ENCODE results near the gene NDUFB10.

Gene NDUFB10

GRCh38 chr16:1982013-1982433 is 22.7 kb downstream of the NDUFB10 start:
- no peak overlapping the region for H3K4me3 ChIP-seq (ENCODE audit: low read depth, low read length)

GRCh38 chr16:1982991-1983543 is 23.7 kb downstream of the NDUFB10 start:
- peak overlapping the region; percentile 74 for H3K4me3 ChIP-seq (ENCODE audit: low read depth, low read length)

DNA sequence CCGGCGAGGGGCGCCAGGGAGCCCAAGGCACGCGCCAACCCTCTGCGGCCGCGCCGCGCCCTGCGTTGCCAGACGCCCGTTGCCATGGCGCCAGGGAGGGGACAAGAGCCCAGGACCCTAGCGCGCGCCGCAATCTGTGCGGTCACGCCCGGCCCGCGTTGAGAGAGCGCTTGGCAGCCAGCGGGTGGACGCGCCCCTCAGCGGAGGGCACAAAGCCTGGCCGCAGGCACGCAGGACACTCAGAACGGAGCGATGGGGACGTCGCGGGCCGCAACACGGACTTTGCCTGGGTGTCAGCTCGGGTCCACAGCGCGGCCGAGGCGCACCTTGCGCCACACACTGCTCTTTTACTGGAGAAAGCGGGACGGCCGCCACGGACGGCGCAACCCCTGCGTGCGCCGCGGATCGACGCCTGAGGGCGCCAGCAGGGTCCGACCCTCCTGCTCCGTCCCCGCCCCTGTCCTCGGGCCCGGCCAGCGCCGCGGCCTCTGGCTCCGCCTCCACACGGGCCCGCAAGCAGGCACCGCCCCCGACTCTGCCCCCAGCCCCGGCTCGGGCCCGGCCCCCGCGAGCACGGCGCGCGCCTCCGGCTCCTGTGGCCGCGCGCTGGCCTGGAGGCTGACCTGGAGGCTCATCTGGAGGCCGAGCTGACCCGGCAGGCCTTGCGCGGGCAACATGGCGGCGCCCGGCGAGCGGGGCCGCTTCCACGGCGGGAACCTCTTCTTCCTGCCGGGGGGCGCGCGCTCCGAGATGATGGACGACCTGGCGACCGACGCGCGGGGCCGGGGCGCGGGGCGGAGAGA is 24.4 kb downstream of the NDUFB10 start, which contains the start of gene GFER:
TSS of gene GFER (plus strand) at position 650 of the 803 bp plus-strand sequence. CDS start at position 676, 26 bp downstream.
- H3K4me3 ChIP-seq (ENCODE audit: low read depth, low read length): peak within 1 kb of the TSS; percentile 74

DNA sequence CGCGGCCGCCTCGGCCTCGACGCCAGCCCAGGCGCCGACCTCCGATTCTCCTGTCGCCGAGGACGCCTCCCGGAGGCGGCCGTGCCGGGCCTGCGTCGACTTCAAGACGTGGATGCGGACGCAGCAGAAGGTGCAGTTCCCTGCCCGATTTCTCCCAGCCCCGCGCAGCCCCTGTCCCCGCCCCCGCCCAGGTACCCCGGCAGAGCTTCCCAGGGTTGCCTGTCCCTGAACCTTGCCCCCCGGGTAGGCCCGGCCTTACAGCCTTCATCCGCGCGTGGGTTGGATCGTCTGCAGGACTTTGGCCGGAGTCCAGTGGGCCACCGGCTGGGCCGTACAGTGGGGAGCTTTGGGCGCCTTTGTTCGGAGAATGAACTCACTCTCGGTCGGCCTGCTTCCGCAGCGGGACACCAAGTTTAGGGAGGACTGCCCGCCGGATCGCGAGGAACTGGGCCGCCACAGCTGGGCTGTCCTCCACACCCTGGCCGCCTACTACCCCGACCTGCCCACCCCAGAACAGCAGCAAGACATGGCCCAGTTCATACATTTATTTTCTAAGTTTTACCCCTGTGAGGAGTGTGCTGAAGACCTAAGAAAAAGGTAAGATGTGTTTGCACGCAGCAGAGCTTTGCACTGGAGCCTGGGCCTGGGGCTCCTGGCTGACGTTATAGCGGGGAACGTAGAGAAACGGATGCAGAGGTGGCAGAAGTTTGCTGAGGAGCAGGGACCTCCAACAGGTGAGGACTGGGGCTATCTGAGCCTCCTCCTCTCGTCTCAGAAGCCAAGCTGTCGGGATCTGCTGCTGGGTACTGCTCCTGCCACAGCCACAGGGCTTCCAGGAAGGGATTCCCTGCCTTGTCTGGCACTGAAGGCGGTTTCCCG is 25.2 kb downstream of the NDUFB10 start:
- H3K4me3 ChIP-seq (ENCODE audit: low read depth, low read length): peak overlapping the region; percentile 74

DNA sequence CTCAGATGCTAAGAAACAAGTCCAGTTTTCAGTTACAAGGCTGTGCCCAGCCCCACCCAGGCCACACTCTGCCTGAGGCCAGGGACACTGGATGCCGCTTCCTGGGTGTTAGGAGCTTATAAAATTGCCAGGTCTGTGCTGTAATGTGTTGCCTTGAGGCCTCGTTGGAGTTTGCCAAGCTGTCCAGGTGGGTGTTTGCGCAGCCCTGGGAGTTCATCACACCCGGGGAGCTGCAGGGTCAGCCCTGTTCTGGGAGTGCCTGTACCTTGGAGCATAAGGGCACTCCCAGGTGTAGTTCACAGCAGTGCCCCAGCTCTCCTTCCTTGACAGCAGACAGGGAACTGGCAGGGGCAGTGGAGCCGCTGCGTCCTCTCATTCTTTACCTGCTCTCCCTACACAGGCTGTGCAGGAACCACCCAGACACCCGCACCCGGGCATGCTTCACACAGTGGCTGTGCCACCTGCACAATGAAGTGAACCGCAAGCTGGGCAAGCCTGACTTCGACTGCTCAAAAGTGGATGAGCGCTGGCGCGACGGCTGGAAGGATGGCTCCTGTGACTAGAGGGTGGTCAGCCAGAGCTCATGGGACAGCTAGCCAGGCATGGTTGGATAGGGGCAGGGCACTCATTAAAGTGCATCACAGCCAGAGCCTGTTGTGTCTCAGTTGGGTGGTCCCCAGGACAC is 26.3 kb downstream of the NDUFB10 start:
- H3K4me3 ChIP-seq (ENCODE audit: low read depth, low read length): no peak overlapping the region

DNA sequence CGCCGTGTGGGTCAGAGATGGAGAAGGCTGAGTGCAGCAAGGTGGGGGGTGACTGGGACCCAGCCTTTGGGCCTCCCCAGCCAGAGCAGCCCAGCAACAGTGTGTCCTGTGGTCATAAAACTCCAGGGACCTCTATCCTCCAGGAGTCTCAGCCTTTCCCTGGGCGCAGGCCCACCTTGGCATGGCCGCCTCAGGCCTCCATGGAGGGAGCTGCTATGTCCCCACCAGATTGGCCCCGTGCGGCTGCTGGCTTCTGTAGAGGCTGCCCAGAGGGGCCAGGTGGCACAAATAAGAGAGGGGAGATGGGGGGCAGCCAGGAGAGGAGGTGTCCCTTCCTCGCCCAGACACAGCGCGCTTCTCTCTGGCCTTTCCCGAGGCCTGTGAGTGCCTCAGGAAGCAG is 27.9 kb downstream of the NDUFB10 start:
- no peak overlapping the region for H3K4me3 ChIP-seq (ENCODE audit: low read depth, low read length)

DNA sequence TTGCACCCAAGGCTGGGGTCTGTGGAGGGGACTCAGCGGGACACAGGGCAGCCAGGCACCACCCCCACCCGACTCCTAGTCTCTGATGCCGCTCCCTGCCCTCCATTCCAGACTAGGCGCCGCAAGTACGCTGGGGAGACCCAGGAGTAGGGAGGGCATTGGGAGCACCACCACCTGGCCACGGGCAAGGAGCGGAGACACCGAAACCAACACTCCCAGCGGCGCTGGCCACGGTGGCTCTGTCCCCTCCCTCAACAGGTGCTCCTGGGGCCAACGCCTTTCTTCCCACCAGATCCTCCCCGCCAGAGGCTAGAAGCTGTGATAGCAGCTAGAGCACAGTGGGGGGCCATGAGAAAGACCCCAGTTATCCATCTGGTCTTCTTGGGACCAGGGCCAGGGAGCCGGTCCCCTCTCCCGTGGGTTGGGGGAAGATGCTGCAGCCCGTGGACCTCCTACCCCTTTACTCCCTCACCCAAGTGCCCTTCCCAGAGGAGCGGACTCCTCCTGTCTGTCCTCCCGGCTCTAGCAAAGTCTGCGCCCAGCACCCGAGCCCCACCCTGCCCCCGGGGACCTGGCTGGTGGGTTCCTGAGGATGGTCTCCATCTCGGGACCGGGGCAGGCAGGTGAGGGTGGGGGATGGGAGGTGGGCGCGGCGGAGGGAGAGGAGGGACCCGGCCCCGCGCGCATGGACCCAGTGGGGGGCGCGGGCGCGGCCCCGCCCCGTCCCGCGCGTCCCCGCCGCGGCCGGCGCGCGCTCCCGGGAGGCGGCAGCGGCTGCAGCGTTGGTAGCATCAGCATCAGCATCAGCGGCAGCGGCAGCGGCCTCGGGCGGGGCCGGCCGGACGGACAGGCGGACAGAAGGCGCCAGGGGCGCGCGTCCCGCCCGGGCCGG is 30.1 kb downstream of the NDUFB10 start, which contains the start of gene SYNGR3:
TSS of gene SYNGR3 (plus strand) at position 762 of the 892 bp plus-strand sequence. CDS start 133 bp downstream, outside the sequence.
- H3K4me3 ChIP-seq (ENCODE audit: low read depth, low read length): peak within 1 kb of the TSS; percentile 56

DNA sequence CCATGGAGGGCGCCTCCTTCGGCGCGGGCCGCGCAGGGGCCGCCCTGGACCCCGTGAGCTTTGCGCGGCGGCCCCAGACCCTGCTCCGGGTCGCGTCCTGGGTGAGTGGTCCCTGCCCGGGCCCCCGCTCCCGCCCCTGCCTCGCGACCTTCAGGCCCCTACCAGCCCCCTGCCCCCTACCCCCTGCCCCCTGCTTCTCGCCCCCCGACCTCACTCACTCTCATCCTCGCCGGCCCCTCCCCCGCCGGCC is 30.7 kb downstream of the NDUFB10 start:
- H3K4me3 ChIP-seq (ENCODE audit: low read depth, low read length): peak overlapping the region; percentile 56

DNA sequence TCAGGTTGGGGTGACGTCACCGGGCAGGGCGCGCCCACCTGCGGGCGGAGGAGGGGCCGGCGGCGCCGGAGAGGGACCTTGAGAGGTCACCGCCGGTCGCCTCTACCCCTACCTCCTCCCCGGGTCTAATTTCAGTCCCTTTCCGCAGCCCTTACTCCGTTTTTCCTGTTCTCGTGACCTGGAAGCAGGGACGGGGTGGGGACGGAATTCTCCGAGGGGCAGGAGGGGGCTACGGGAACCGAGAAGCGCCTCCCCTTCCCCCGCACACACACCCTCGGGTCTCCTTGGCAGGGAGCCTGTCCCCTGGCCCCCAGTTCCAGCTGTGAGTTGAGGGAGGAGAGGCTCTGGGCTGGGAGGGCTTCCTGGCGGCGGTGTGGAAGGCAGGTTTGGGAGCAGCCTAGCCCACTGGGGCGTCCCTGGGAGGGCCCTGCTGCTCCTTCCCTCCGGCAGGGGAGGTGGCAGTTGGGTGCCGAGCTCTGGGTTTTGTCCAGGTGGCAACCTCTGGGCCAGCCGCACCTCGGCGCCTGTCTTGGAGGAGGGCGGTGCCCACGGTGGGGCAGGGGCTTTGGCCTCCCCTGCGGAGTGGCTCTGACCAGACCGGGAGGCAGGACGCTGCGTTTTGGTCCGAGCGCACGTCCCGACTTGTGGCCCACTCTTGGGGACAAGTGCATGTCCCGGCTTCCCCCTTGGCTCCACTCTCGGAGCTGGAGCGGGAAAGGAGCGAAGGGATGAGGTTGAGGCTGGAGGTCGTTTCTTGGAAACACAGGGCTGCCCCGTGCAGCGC is 31.2 kb downstream of the NDUFB10 start:
- peak overlapping the region; percentile 50 for H3K4me3 ChIP-seq (ENCODE audit: low read depth, low read length)

DNA sequence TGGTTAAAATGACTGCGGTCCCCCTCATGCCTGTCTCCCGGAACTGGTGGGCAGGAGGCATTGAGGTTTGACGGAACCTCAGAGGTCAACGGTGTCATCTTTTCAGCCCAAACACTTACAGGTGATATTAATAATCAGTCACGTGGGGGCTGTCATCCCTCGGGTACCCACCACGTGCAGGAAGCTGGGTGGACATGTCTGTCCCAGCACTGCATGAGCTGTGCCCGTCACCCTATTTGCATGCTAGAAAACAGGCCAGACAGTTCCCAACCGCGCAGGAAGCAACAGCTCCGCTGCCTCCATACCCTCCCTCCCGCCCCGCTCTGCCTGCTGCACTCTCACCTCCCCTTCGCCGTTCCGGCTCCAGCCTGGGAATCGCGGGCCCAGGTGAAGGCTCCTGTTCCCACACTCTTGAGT is 31.8 kb downstream of the NDUFB10 start:
- no peak overlapping the region for H3K4me3 ChIP-seq (ENCODE audit: low read depth, low read length)

GRCh38 chr16:1991588-1991947 is 32.2 kb downstream of the NDUFB10 start:
- H3K4me3 ChIP-seq (ENCODE audit: low read depth, low read length): peak overlapping the region; percentile 8

DNA sequence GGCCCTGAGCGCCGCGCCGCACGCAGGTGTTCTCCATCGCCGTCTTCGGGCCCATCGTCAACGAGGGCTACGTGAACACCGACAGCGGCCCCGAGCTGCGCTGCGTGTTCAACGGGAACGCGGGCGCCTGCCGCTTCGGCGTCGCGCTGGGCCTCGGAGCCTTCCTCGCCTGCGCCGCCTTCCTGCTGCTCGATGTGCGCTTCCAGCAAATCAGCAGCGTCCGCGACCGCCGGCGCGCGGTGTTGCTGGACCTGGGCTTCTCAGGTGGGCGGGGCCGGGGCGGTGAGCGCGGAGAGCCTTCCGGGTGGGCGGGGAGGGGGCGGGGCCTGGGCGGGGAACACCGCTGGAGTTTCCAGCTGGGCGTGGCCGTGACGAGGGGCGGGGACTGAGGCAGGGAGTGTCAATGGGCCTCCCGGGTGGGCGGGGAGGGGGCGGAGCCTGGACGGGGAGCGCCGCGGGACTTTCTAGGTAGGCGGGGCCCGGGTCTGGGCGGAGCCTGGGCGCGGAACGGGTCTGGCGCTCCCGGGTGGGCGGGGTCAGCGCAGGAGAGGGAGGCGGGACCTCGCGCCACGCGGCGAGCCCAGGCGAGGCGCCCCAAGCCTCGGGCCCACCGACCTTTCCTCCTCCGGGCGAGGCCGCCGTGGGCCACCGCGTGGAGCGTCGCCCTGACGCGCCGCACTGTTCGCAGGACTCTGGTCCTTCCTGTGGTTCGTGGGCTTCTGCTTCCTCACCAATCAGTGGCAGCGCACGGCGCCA is 32.8 kb downstream of the NDUFB10 start:
- peak overlapping the region; percentile 8 for H3K4me3 ChIP-seq (ENCODE audit: low read depth, low read length)

DNA sequence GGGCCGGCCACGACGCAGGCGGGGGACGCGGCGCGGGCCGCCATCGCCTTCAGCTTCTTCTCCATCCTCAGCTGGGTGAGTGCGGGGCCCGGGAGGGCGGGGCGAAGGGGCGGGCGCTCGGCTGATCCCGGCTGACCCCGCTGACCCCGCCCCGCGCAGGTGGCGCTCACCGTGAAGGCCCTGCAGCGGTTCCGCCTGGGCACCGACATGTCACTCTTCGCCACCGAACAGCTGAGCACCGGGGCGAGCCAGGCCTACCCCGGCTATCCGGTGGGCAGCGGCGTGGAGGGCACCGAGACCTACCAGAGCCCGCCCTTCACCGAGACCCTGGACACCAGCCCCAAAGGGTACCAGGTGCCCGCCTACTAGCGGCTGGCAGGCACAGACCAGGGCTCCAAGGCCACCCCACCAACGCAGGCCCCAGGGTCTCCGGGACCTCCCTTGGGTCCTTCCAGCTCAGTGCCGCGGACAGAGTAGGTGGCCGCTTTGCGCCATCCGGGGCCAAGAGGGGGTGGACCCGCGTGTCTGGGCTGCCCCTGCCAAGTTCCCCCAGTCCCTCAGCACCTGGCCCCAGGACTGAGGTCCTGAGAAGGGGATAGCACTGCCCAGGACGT is 33.5 kb downstream of the NDUFB10 start:
- H3K4me3 ChIP-seq (ENCODE audit: low read depth, low read length): no peak overlapping the region

- H3K4me3 ChIP-seq (ENCODE audit: low read depth, low read length): no peak overlapping the region
Measured at GRCh38 chr16:1993731-1994131, 34.4 kb downstream of the NDUFB10 start.

- no peak overlapping the region for H3K4me3 ChIP-seq (ENCODE audit: low read depth, low read length)
Measured at GRCh38 chr16:1997494-1998359, 38.4 kb downstream of the NDUFB10 start.

GRCh38 chr16:1998360-1998835 is 39.1 kb downstream of the NDUFB10 start:
- H3K4me3 ChIP-seq (ENCODE audit: low read depth, low read length): no peak overlapping the region

Data from iPS-11a (cell line).